Peyer's patch (tissue), 4 donors: ENCODE data around the gene PIAS1. TPM values are rescaled to one million over a fixed set of nuclear protein-coding genes. Genes with fewer than 3 reads are reported as not detected.
A peak's percentile ranks its signal among the peaks of the same experiment; 100 is the strongest.
"Not testable (repeated sequence)": the region's sequence is repeated elsewhere in the genome, so short reads cannot be mapped to it uniquely, and the experiment has no call there.

Source experiments
- DNase-seq, 3 donors: peaks; one replicate each; pipeline ENCODE4 v3.0.0-alpha.2; 2017 to 2019
- H3K27ac ChIP-seq, 4 donors: fragments of 200-600 bp; sonication (generic); one replicate each; pipeline ENCODE4 v1.5.1; 2016 to 2019
- H3K27me3 ChIP-seq, 2 donors: fragments of 200-600 bp; sonication (generic); one replicate each; pipeline ENCODE4 v1.5.1; 2019
- H3K36me3 ChIP-seq, 3 donors: fragments of 200-600 bp; sonication (generic); one replicate each; pipeline ENCODE4 v1.5.1; 2016 to 2019
- H3K4me1 ChIP-seq, 4 donors: fragments of 200-600 bp; sonication (generic); one replicate each; pipeline ENCODE4 v1.5.1; 2016 to 2019
- H3K4me3 ChIP-seq, 4 donors: fragments of 200-600 bp; sonication (generic); 1 replicate in 3 of 4; 2 replicates in 1 of 4; pipeline ENCODE4 v1.5.1; 2016 to 2019; ENCODE audit warnings: mild to moderate bottlenecking in 1 of 4
- H3K9me3 ChIP-seq, 4 donors: fragments of 200-600 bp; sonication (generic); one replicate each; pipeline ENCODE4 v1.5.1; 2016 to 2019; ENCODE audit warnings: mild to moderate bottlenecking in 1 of 4
- CTCF ChIP-seq, 6 experiments: fragments of 450-650 bp in 4 of 6; fragments of 200-600 bp in 2 of 6; sonication (generic) in 1 of 6; IDR thresholded peaks; one replicate each; pipeline ENCODE4 v1.5.1; 2017 to 2019; ENCODE audit warnings: antibody characterized with exemption in 6 of 6, mild to moderate bottlenecking in 3 of 6, moderate library complexity in 1 of 6
- POLR2A ChIP-seq, 2 donors: fragments of 450-650 bp; IDR thresholded peaks; one replicate each; pipeline ENCODE4 v1.5.1; 2017; ENCODE audit warnings: antibody characterized with exemption in 2 of 2, mild to moderate bottlenecking in 2 of 2, moderate library complexity in 2 of 2
- total RNA-seq, 4 donors: library from RNA; depleted of rRNA; stranded (reverse); fragments of >200 nt; gene quantifications; one replicate each; pipeline ENCODE4 v1.1.0, GENCODE V29; 2016

PIAS1 gene
- total RNA-seq, 4 donors from 2014 or later = 71.1 to 95.7 (median 81.0) TPM

- TF ChIP-seq POLR2A (IDR thresholded peaks at IDR 0.05) (peak in 1 of 2 donors; percentile 12), CTCF (IDR thresholded peaks at IDR 0.05) (no peak)
- peak overlapping the region in 1 of 4 donors; percentile 79 for H3K4me3 ChIP-seq
- peak overlapping the region in 1 of 4 donors; percentile 98 for H3K27ac ChIP-seq
- DNase-seq = no peak
- peaks cover 0 to 38% (median 4%) of the 10 kb centered on the region in 4 donors for H3K4me1 ChIP-seq
- H3K36me3 ChIP-seq = no peaks in the 10 kb centered on the region
- no peaks in the 10 kb centered on the region for H3K9me3 ChIP-seq
- no peaks in the 10 kb centered on the region for H3K27me3 ChIP-seq
These were observed 2.2 kb downstream of the PIAS1 start for GRCh38 chr15:68056097-68056865.

GRCh38 chr15:68057034-68057433 lies 2.9 kb downstream of the PIAS1 start:
- Histone ChIP-seq H3K27ac (no peak overlapping the region), H3K4me1 (peaks cover 0 to 42% (median 4%) of the 10 kb centered on the region in 4 donors), H3K9me3 (no peaks in the 10 kb centered on the region), H3K27me3 (no peaks in the 10 kb centered on the region), H3K36me3 (no peaks in the 10 kb centered on the region), H3K4me3 (peak overlapping the region in 1 of 4 donors; percentile 79)
- DNase-seq = no peak
- TF ChIP-seq CTCF (IDR thresholded peaks at IDR 0.05) = no peak
- TF ChIP-seq POLR2A (IDR thresholded peaks at IDR 0.05) = no peak

- peaks cover 0 to 44% (median 4%) of the 10 kb centered on the region in 4 donors for H3K4me1 ChIP-seq
- H3K4me3 ChIP-seq = no peak overlapping the region
- no peak overlapping the region for H3K27ac ChIP-seq
- H3K9me3 ChIP-seq = no peaks in the 10 kb centered on the region
- no peaks in the 10 kb centered on the region for H3K36me3 ChIP-seq
- H3K27me3 ChIP-seq = no peaks in the 10 kb centered on the region
- TF ChIP-seq POLR2A (IDR thresholded peaks at IDR 0.05) (no peak), CTCF (IDR thresholded peaks at IDR 0.05) (no peak)
- DNase-seq = no peak
These were observed 3.6 kb downstream of the PIAS1 start for GRCh38 chr15:68057758-68058157.

- H3K4me3 ChIP-seq, H3K27ac ChIP-seq, H3K36me3 ChIP-seq, DNase-seq, H3K9me3 ChIP-seq, H3K27me3 ChIP-seq: not testable (repeated sequence)
- H3K4me1 ChIP-seq = peaks cover 0 to 45% (median 6%) of the 10 kb centered on the region in 4 donors
These were observed 4.9 kb downstream of the PIAS1 start for GRCh38 chr15:68058970-68059369.

GRCh38 chr15:68059630-68060029 lies 5.5 kb downstream of the PIAS1 start:
- H3K27me3 ChIP-seq = no peaks in the 10 kb centered on the region
- no peak overlapping the region for H3K27ac ChIP-seq
- H3K36me3 ChIP-seq = no peaks in the 10 kb centered on the region
- TF ChIP-seq CTCF (IDR thresholded peaks at IDR 0.05) (no peak), POLR2A (IDR thresholded peaks at IDR 0.05) (no peak)
- no peaks in the 10 kb centered on the region for H3K9me3 ChIP-seq
- DNase-seq = no peak
- no peak overlapping the region for H3K4me3 ChIP-seq
- peaks cover 0 to 45% (median 6%) of the 10 kb centered on the region in 4 donors for H3K4me1 ChIP-seq

GRCh38 chr15:68061171-68061570 lies 7.1 kb downstream of the PIAS1 start:
- no peak for TF ChIP-seq POLR2A (IDR thresholded peaks at IDR 0.05)
- no peak for TF ChIP-seq CTCF (IDR thresholded peaks at IDR 0.05)
- H3K4me3 ChIP-seq = no peak overlapping the region
- no peaks in the 10 kb centered on the region for H3K27me3 ChIP-seq
- no peak overlapping the region for H3K27ac ChIP-seq
- H3K9me3 ChIP-seq = no peaks in the 10 kb centered on the region
- H3K4me1 ChIP-seq = peaks cover 0 to 42% (median 2%) of the 10 kb centered on the region in 4 donors
- no peaks in the 10 kb centered on the region for H3K36me3 ChIP-seq
- no peak for DNase-seq
